NCI-H2196 (cell line): ENCODE data around the gene ARHGDIG.

Experiments
- DNase-seq: peaks from one replicate; lab custom pipeline; 2025; ENCODE audit not compliant: unreplicated experiment; lab: John Stamatoyannopoulos, UW

ARHGDIG gene

DNA sequence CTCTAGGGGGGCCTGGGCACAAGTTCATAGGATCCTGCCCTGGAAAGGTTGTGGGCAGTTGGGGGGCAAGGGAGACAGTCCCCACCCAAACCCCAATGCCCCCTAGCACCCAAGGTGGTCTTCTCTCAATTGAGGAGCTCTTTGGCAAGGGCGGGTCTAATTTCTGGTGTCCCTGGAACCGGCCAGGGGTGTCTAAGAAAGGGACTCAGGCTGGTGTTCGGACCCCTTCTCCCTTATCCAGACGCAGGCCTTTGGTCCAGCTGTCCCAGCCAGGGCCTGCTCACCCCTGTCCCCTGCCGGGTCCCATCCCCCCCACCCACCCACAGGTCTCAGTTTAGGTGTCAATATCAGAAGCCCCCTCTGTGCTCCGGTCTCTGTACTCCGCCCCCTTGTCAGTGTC lies 860 bp upstream of the ARHGDIG start:
- DNase-seq = no peak

DNA sequence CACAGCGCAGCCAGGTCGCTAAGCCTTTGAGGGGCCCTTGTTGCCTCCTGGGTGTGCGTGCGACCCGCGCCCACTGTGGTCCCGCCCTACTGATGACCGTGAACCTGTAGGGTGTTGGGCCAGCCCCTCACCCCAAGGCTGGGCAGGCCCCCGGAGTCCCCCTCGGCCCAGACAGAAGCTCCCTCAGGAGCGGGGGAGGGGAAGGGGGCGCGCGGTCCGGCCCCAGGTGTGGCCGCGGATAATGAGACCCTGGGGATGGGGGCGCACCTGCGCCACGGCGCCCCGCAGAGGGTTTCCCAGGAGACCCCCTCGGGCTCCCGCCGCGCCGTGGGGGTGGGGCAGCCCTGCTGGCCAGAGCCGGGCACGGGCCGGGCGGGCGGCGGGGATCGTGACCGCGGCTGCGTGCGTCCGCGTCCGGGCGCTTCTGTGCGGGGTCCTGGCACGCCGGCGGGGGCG lies 358 bp upstream of the ARHGDIG start:
- DNase-seq = no peak

DNA sequence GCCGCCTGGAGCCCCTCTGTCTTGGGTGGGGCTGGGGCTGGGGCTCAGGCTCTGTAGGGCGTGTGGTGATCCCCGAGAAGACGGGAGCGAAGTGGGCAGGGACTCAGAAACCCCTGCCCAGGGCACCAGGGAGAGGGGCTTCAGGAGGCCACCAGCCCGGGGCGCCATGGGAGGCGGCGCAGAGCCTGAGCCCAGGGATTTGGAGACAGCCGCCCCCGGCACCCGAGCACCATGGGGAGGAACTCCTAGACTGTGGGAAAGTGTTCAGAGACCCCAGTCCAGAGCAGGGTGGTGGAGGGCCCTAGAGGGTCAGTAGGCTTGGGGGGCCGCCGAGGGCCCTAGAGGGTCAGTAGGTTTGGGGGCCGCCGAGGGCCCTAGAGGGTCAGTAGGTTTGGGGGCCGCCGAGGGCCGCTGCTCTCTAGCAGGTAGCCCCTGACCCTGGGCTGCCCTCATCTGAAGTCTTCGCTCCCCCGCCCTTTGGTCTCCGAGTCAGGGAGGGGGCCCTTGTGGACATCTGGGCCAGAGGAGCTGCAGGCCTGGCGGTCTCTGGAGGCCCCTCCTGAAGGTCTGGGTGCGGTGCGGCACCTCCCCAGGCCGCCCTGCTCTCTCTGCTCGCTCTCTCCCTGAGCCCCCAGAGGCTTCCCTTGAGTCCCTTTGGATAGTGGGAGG lies 734 bp downstream of the ARHGDIG start:
- no peak for DNase-seq

DNA sequence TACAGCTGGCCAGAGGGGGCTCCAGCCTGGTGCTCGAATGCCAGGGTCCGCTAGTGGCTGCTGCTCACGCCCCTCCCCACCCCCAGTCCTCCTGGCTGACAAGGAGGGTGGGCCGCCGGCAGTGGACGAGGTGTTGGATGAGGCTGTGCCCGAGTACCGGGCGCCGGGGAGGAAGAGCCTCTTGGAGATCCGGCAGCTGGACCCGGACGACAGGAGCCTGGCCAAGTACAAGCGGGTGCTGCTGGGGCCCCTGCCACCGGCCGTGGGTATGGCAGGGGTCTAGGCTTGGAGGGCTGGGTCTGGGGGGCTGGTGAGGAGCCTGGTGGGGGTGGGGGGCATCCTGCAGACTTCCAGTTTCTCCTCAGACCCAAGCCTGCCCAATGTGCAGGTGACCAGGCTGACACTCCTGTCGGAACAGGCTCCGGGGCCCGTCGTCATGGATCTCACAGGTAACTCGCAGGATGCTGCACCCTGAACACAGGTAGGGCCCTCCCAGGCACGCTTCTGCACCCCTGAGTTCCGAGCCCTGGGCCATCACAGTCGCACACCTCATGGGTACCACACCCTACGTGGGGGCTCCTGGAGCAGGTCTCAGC lies 1.4 kb downstream of the ARHGDIG start:
- no peak for DNase-seq

DNA sequence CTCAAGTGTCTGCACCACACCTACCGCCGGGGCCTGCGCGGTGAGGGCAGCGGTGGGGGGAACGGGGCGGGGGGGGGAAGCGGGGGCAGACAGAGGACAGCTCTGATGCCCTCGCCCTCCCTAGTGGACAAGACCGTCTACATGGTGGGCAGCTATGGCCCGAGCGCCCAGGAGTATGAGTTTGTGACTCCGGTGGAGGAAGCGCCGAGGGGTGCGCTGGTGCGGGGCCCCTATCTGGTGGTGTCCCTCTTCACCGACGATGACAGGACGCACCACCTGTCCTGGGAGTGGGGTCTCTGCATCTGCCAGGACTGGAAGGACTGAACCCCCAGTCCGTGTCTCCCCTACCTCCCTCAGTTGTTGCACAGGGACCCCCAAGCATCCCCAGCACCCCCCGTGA lies 2.1 kb downstream of the ARHGDIG start:
- no peak for DNase-seq

DNA sequence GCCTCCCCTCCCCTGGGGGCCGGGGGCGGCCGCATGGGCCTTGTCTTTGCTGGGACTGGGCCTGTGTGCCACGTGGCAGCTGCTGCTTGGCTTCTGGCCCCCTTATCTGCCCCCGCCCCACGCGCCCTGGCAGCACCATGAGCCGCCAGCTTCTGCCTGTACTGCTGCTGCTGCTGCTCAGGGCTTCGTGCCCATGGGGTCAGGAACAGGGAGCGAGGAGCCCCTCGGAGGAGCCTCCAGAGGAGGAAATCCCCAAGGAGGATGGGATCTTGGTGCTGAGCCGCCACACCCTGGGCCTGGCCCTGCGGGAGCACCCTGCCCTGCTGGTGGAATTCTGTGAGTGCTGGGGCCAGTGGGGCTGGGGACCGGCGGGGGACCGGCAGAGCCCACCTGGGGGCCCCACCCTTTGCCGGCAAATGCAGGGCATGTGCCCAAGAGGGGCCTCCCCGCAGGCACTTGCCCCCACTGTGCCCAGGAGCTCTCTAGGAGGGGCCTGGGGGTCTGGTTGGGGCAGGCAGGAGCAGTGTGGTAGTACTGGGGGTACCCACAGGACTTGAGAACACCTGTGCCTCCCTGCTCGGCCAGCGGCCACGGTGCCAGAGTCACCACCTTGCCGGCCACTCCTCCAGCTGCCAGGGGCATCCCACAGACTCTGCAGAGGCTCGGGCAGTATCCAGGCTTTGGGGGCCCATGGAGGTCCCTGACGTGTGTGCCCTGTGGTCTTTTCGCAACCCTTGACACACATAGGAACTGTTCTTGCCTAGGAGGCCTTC lies 2.8 kb downstream of the ARHGDIG start, which contains the start of gene PDIA2:
PDIA2 (plus strand) TSS at position 132 of the 773 bp plus-strand sequence; CDS start at position 138, 6 bp downstream.
- DNase-seq = no peak

DNA sequence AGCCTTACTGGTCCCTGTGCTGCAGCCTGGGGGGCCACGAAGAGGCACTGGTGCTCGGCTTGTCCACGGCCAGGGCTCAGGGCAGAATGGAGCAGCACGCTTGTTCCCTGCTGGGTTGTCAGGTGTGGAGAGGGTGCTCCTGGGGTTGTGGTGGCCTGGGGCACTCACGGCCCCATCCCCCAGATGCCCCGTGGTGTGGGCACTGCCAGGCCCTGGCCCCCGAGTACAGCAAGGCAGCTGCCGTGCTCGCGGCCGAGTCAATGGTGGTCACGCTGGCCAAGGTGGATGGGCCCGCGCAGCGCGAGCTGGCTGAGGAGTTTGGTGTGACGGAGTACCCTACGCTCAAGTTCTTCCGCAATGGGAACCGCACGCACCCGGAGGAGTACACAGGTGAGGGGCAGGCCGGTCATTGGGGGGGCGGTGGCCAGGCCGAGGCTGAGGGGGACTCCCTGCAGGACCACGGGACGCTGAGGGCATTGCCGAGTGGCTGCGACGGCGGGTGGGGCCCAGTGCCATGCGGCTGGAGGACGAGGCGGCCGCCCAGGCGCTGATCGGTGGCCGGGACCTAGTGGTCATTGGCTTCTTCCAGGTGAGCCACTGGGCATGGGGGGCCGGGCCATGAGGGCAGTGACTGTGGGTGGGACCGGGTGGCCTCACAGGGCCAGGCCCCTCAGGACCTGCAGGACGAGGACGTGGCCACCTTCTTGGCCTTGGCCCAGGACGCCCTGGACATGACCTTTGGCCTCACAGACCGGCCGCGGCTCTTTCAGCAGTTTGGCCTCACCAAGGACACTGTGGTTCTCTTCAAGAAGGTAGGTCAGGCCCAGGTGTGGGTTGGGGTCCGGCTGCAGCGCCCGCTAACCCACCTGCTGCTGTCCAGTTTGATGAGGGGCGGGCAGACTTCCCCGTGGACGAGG lies 4.1 kb downstream of the ARHGDIG start:
- DNase-seq = no peak

DNA sequence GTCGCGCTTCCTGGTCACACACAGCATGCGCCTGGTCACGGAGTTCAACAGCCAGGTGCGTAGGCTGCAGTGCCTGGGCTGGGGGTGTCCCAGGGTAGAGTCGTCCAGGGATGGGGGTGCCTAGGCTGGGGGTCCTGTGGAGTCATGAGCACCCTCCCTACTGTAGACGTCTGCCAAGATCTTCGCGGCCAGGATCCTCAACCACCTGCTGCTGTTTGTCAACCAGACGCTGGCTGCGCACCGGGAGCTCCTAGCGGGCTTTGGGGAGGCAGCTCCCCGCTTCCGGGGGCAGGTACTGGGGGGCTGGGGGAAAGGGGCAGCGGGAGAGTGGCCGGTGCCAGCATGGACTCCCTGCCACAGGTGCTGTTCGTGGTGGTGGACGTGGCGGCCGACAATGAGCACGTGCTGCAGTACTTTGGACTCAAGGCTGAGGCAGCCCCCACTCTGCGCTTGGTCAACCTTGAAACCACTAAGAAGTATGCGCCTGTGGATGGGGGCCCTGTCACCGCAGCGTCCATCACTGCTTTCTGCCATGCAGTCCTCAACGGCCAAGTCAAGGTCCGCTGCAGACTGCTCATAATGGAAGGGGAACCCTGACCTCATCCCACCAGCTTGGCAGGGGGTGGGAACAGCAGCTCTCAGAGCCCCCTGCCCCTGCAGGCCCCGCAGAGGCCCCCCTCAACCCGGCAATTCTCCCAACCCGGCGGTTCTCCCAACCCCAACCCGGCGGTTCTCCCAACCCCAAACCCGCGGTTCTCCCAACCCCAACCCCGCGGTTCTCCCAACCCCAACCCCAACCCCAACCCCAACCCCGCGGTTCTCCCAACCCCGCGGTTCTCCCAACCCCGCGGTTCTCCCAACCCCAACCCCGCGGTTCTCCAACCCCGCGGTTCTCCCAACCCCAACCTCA lies 5.0 kb downstream of the ARHGDIG start:
- DNase-seq = no peak

DNA sequence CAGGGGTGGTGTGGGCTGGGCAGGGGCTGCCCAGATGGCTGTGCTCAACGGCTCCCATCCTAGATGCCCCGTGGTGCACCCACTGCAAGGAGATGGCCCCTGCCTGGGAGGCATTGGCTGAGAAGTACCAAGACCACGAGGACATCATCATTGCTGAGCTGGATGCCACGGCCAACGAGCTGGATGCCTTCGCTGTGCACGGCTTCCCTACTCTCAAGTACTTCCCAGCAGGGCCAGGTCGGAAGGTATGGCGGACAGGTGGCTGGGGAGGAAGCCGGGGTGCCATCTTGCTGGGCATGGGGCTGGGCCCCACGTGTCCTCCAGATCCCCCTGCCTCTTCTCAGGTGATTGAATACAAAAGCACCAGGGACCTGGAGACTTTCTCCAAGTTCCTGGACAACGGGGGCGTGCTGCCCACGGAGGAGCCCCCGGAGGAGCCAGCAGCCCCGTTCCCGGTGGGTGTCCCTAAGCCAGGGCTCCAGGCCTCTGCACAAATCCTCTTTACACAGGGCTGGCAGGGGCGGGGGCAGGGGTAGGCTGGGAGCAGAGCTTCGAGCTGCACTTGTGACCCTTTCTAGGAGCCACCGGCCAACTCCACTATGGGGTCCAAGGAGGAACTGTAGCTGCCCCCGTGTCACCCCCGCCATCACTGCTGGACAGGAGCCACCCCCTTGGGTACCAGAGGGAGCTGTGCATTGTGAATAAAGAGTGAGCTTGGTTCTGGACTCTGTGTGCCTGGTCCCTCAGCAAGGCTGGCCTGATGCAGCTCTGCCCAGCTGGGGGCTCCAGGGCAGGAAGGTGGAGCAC lies 6.3 kb downstream of the ARHGDIG start:
- no peak for DNase-seq

DNA sequence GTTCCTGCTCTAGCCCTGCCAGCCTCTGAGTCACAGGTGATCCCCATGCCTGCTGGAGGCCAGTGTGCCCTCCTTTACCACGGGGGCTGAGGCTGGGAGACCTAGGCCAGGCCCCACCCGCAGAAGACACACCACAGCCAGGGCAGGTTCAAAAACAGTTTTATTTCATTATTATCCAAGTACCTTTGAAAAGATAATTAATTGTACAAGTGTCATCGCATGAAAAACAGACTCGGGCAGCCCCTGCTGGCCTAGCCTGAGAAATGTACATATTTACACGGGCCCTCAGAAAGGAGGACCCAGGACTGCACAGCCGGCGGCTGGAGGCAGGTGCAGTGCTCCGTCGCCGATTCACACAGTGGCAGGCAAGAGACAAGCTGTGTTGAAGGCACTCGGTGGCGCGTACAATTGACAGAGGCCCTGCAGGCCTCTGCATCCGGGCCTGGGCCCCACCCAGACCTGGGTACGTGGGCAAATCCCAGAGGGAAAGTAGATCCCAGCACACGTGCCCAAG lies 7.0 kb downstream of the ARHGDIG start:
- DNase-seq = peak; percentile 79

DNA sequence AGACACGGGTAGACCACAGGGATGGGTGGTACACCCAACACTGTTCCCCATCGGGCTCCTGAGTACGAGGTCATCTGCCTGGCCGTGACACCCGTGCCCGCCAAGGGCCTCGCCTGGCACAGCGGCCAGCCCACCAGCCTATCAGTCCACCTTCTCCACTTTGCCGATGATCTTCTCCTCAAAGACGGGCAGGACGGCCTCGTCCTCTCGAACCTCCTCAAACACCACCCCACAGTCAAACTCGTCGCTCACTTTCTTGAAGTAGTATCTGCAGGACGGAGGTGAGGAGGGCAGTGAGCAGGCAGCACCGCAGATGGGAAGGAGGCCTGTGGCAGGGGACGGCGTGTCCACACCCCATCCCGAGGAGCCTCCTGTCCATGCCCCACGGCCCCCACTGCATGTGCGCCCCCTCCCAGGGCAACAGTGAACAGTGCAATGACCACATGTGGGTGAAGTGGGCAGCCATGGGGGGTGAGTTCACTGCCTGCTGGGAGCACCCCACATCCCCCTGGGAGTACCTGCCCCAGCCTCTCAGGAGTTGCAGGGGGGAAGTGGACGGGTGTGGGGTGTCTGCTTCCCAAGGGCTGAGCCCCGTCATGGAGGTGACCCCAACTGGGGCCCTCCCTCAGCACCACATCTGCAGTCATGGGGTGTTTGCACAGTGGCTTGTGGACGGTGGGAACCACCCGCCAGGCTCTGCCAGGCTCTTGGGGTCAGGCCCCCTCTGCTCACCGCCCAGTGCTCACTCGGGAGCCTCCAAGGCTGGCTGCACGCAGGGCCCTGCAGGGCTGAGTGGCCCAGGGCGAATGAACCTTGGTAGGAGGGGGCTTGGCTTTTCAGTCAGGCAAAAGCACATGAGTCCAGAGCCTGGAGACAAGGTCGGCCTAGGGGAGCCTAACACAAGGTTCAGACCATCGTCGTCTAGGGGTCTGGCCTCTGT lies 7.9 kb downstream of the ARHGDIG start:
- DNase-seq = no peak

DNA sequence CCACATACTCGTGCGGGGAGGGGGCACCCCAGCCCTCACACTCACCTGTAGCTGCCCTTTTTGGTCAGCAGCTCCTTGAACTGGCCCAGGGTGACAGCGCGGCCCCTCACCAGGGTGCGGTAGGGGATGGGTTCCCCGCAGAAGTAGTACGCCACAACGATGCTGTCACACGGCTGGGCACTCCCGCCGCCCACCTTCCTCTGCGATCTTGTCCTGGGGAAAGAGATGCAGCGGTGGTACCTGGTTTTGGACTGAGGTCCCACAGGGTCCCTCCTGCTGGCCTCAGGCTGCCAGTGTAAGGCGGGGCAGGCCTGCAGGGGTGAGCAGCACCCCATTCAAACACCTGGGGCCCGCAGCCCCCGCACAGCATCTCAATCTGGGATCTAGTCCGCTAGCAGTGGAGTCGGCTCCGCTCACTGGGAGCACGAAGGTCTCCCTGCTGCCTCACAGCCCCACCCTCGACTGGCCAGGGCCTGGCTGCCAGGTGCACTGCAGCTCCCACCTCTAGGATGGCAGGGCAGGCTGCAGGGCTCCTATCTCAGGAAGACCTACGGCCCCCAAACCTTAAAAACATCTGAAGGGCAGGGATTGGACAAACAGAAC lies 9.1 kb downstream of the ARHGDIG start:
- no peak for DNase-seq

DNA sequence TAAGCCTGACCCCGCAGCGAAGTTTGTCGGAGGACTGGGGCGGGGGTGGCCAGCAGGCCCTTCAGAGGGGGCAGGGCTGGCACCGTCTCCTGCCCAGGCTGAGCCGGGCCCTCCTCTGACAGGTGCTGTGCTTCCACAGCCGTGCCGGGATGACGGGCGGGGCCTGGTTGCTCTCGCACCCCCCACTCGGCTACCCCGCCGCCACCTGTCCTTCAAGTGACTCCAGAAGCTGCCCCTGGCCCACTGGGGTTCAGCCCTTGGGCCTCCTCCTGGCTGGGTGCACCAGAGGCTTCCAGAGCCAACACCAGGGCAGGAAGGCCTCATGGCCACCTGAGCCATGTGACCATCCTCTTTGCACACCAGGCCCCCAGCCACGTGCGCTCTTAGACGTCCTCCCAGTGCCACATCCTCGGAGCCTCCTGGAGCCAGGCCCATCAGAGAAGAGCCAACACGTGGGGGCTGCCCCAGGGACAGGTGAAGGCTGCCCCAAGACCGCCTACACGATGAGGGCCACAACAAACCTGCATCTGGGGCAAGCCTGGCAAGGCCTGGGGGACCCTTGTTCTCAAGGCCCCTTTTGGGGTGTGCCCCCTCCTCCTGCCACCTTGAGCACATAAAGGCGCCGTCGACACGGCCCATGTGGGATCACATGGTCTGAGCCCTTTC lies 9.8 kb downstream of the ARHGDIG start:
- DNase-seq = no peak

DNA sequence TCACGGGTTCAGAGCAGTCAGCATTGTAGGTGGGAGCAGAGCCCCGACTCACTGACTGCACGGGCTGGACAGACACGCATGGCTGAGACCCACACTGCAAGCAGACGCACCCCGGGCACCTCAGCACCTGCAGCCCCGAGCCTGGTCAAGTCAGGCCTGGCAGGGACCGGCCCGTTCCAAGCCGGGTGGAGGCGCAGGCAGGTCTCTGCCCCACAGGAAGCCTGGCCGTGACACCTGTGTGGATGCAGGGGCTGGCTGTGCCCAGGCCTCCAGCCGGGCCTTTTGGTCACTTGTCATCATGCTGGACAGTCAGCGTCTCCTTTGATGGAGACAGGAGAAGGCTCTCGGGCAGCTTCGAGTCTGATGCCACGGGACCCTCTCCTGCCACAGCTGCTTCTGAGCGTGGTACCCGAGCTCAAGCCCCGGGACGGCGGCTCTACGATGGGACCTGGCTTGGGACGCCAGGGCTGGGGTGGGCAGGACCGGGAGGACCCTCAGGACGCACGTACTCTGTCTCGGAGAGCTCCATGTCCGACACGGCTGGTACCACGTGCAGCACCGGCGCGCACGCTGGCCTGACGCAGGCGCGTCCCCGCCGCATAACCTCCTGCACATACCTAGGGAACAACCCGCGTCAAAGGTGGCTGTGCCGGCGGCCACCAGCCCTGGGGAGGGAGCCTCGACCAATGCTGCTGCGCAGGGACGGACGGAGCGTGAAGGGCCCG lies 10.5 kb downstream of the ARHGDIG start:
- no peak for DNase-seq

DNA sequence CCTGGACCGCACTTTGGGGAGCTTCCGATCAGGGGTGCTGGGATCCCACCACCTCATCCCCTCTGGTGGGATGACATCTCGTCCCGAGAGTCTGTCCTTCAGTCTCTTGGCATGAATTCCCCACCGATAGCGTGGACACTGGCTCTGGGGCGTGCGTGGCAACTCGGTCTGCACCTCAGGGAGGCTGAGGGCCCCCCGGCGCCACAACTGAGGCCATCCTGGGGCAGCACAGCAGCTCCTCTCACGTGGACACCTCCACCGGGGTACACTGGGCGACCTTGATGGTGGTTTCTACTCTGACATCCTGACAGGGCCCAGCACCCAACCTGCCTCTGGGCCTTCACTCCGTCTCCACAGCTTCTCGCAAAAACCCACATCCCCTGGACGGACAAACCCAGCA lies 11.1 kb downstream of the ARHGDIG start:
- DNase-seq = no peak

DNA sequence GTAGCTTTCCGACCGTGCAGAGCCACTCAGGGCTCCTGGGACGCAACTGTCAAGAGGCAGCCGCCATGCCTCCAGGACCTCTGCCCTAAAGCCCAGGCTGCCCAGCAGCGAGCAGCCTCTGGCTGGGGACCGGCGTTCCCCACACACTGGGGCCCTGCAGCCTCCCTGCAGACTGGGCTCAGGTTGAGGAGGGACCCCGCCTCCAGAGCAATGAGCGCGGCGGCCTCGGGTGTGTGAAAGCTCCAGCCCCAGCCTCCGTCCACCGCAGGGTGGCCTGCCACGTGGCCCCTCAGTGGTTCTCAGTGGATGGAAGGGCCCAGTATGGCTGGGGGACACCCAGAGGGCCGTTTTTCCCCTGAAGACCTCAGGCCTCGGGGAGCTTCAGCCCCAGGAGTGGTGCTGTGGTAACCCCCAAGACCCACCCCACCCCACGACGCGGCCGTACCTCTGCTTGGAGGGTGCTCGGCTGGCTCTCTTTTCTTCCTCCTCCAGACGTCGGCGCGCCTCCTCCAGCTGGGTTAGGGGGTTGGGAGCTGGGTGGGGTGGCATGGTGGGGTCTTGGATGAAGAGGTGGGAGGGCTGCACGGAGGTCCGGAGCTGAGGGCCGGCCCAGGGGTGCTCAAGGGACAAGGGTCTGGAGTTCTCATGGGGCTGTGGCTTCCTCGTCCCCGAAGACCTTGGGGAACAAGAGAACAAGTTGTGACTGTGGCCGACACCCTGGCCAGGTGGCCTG lies 12.8 kb downstream of the ARHGDIG start:
- no peak for DNase-seq
